Measurements from ENCODE around the gene RRAS.

The RRAS gene

GRCh38 chr19:49616532-49616931, 23.4 kb downstream of the RRAS start:
- H3K36me3 ChIP-seq (replicated peaks) = peaks cover 49% of the 10 kb centered on the region
- no peaks in the 10 kb centered on the region for H3K9me3 ChIP-seq
- no peaks in the 10 kb centered on the region for H3K27me3 ChIP-seq (ENCODE audit: low read depth)
- no peak for DNase-seq (ENCODE audit: low spot score in 2 of 2)
- in situ Hi-C loops (cut with MboI; ENCODE audit: low sequenced_read_pairs) = no loop called here
- H3K4me1 ChIP-seq = no peaks in the 10 kb centered on the region
- H3K4me3 ChIP-seq = no peak overlapping the region

- H3K36me3 ChIP-seq (replicated peaks) = peaks cover 50% of the 10 kb centered on the region
- no peaks in the 10 kb centered on the region for H3K9me3 ChIP-seq
- no peak for DNase-seq (ENCODE audit: low spot score in 2 of 2)
- H3K4me1 ChIP-seq = no peaks in the 10 kb centered on the region
- in situ Hi-C loops (cut with MboI; ENCODE audit: low sequenced_read_pairs) = no loop called here
- no peaks in the 10 kb centered on the region for H3K27me3 ChIP-seq (ENCODE audit: low read depth)
- H3K4me3 ChIP-seq = no peak overlapping the region
These were observed 24.1 kb downstream of the RRAS start for GRCh38 chr19:49615861-49616260.

GRCh38 chr19:49614096-49614833, 25.7 kb downstream of the RRAS start:
- in situ Hi-C loops (cut with MboI; ENCODE audit: low sequenced_read_pairs) = no loop called here
- Histone ChIP-seq H3K27me3 (ENCODE audit: low read depth) (no peaks in the 10 kb centered on the region), H3K9me3 (no peaks in the 10 kb centered on the region), H3K4me1 (no peaks in the 10 kb centered on the region), H3K4me3 (no peak overlapping the region), H3K36me3 (replicated peaks) (peaks cover 47% of the 10 kb centered on the region)
- no peak for DNase-seq (ENCODE audit: low spot score in 2 of 2)

- H3K36me3 ChIP-seq (replicated peaks) = peaks cover 47% of the 10 kb centered on the region
- DNase-seq (ENCODE audit: low spot score in 2 of 2) = no peak
- H3K9me3 ChIP-seq = no peaks in the 10 kb centered on the region
- no peaks in the 10 kb centered on the region for H3K4me1 ChIP-seq
- in situ Hi-C loops (cut with MboI; ENCODE audit: low sequenced_read_pairs) = no loop called here
- H3K27me3 ChIP-seq (ENCODE audit: low read depth) = no peaks in the 10 kb centered on the region
- H3K4me3 ChIP-seq = no peak overlapping the region
These were observed 26.6 kb downstream of the RRAS start for GRCh38 chr19:49613374-49613773.

- Histone ChIP-seq H3K4me3 (no peak overlapping the region), H3K9me3 (no peaks in the 10 kb centered on the region), H3K36me3 (replicated peaks) (peaks cover 33% of the 10 kb centered on the region), H3K27me3 (ENCODE audit: low read depth) (no peaks in the 10 kb centered on the region), H3K4me1 (no peaks in the 10 kb centered on the region)
- peak in 1 of 2 experiments; percentile 5 for DNase-seq (ENCODE audit: low spot score in 2 of 2)
- in situ Hi-C loops (cut with MboI; ENCODE audit: low sequenced_read_pairs) = no loop called here
These were observed 30.3 kb downstream of the RRAS start for GRCh38 chr19:49609499-49610092.

- no peaks in the 10 kb centered on the region for H3K9me3 ChIP-seq
- no peak for DNase-seq (ENCODE audit: low spot score in 2 of 2)
- H3K27me3 ChIP-seq (ENCODE audit: low read depth) = no peaks in the 10 kb centered on the region
- H3K4me3 ChIP-seq = no peak overlapping the region
- no peaks in the 10 kb centered on the region for H3K4me1 ChIP-seq
- H3K36me3 ChIP-seq (replicated peaks) = peaks cover 53% of the 10 kb centered on the region
- in situ Hi-C loops (cut with MboI; ENCODE audit: low sequenced_read_pairs) = no loop called here
These were observed 34.3 kb downstream of the RRAS start for GRCh38 chr19:49605605-49606004.

- peaks cover 74% of the 10 kb centered on the region for H3K36me3 ChIP-seq (replicated peaks)
- H3K4me1 ChIP-seq = no peaks in the 10 kb centered on the region
- DNase-seq (ENCODE audit: low spot score in 2 of 2) = no peak
- H3K9me3 ChIP-seq = no peaks in the 10 kb centered on the region
- no peak overlapping the region for H3K4me3 ChIP-seq
- in situ Hi-C loops (cut with MboI; ENCODE audit: low sequenced_read_pairs) = no loop called here
- no peaks in the 10 kb centered on the region for H3K27me3 ChIP-seq (ENCODE audit: low read depth)
These were observed 37.1 kb downstream of the RRAS start for GRCh38 chr19:49602806-49603205.

- no peaks in the 10 kb centered on the region for H3K27me3 ChIP-seq (ENCODE audit: low read depth)
- no peak overlapping the region for H3K4me3 ChIP-seq
- H3K9me3 ChIP-seq = no peaks in the 10 kb centered on the region
- no peaks in the 10 kb centered on the region for H3K4me1 ChIP-seq
- peaks cover 80% of the 10 kb centered on the region for H3K36me3 ChIP-seq (replicated peaks)
- in situ Hi-C loops (cut with MboI; ENCODE audit: low sequenced_read_pairs) = no loop called here
- no peak for DNase-seq (ENCODE audit: low spot score in 2 of 2)
These were observed 38.4 kb downstream of the RRAS start for GRCh38 chr19:49601482-49602038.

- H3K27me3 ChIP-seq (ENCODE audit: low read depth) = no peaks in the 10 kb centered on the region
- H3K36me3 ChIP-seq (replicated peaks) = peaks cover 82% of the 10 kb centered on the region
- no peak overlapping the region for H3K4me3 ChIP-seq
- DNase-seq (ENCODE audit: low spot score in 2 of 2) = no peak
- no peaks in the 10 kb centered on the region for H3K9me3 ChIP-seq
- no peaks in the 10 kb centered on the region for H3K4me1 ChIP-seq
- in situ Hi-C loops (cut with MboI; ENCODE audit: low sequenced_read_pairs) = loop anchor here (10.0 kb wide), 1 partner anchor 75 kb away; the partner anchor contains the start of gene PRMT1
These were observed 40.3 kb downstream of the RRAS start for GRCh38 chr19:49599378-49600295.

- Histone ChIP-seq H3K4me3 (no peak overlapping the region), H3K9me3 (no peaks in the 10 kb centered on the region)
- DNase-seq (ENCODE audit: low spot score in 2 of 2) = no peak
These were observed 42.3 kb downstream of the RRAS start for GRCh38 chr19:49597703-49597974.

GRCh38 chr19:49596954-49597702, 42.8 kb downstream of the RRAS start:
- H3K4me3 ChIP-seq = no peak overlapping the region
- no peaks in the 10 kb centered on the region for H3K9me3 ChIP-seq
- in situ Hi-C loops (cut with MboI; ENCODE audit: low sequenced_read_pairs) = loop anchor here (10.0 kb wide), 1 partner anchor 78 kb away; the partner anchor contains the start of gene PRMT1
- H3K36me3 ChIP-seq (replicated peaks) = peaks cover 68% of the 10 kb centered on the region
- DNase-seq (ENCODE audit: low spot score in 2 of 2) = no peak
- H3K4me1 ChIP-seq = no peaks in the 10 kb centered on the region
- no peaks in the 10 kb centered on the region for H3K27me3 ChIP-seq (ENCODE audit: low read depth)

More at GRCh38 chr19:49597703-49597974, 42.3 kb downstream of the RRAS start:
- Histone ChIP-seq H3K27me3 (ENCODE audit: low read depth) (no peaks in the 10 kb centered on the region), H3K36me3 (replicated peaks) (peaks cover 73% of the 10 kb centered on the region), H3K4me1 (no peaks in the 10 kb centered on the region)
- in situ Hi-C loops (cut with MboI; ENCODE audit: low sequenced_read_pairs) = loop anchor here (10.0 kb wide), 1 partner anchor 77 kb away; the partner anchor contains the start of gene PRMT1

GRCh38 chr19:49596407-49596806, 43.5 kb downstream of the RRAS start:
- H3K27me3 ChIP-seq (ENCODE audit: low read depth) = no peaks in the 10 kb centered on the region
- in situ Hi-C loops (cut with MboI; ENCODE audit: low sequenced_read_pairs) = loop anchor here (10.0 kb wide), 1 partner anchor 78 kb away; the partner anchor contains the start of gene PRMT1
- no peak overlapping the region for H3K4me3 ChIP-seq
- H3K36me3 ChIP-seq (replicated peaks) = peaks cover 62% of the 10 kb centered on the region
- no peaks in the 10 kb centered on the region for H3K9me3 ChIP-seq
- no peak for DNase-seq (ENCODE audit: low spot score in 2 of 2)
- H3K4me1 ChIP-seq = no peaks in the 10 kb centered on the region

GRCh38 chr19:49595819-49596404, 44.0 kb downstream of the RRAS start:
- Histone ChIP-seq H3K36me3 (replicated peaks) (peaks cover 59% of the 10 kb centered on the region), H3K27me3 (ENCODE audit: low read depth) (no peaks in the 10 kb centered on the region), H3K4me1 (no peaks in the 10 kb centered on the region), H3K4me3 (no peak overlapping the region), H3K9me3 (no peaks in the 10 kb centered on the region)
- in situ Hi-C loops (cut with MboI; ENCODE audit: low sequenced_read_pairs) = loop anchor here (10.0 kb wide), 1 partner anchor 79 kb away; the partner anchor contains the start of gene PRMT1
- no peak for DNase-seq (ENCODE audit: low spot score in 2 of 2)
